ENCODE measurements around the gene P4HB.

P4HB gene

DNA sequence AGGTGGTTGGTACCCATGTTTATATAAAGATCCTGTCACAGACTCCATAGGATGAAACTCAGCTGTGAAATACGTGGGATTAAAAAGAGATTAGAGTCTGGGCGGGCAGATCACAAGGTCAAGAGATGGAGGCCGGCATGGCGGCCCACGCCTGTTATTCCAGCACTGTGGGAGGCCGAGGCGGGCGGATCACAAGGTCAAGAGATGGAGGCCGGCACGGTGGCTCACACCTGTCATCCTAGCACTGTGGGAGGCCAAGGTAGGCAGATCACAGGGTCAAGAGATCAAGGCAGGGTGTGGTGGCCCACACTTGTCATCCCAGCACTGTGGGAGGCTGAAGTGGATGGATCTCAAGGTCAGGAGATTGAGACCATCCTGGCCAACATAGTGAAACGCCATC is 35.1 kb upstream of the P4HB start:
- DNase-seq, result no peak

DNA sequence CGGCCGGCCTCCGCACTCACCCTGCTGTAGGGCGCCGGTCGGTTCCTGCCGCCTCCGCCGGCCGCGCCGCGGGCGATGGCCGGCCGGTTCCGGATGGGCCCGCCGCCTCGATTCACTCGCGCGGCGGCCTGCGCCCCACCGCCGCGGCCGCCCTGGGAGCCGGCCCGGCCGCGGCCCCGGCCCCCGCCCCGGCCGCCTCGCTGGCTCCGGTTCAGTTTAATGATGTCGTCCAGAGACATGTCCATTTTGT is 30.9 kb upstream of the P4HB start:
- DNase-seq, result no peak

DNA sequence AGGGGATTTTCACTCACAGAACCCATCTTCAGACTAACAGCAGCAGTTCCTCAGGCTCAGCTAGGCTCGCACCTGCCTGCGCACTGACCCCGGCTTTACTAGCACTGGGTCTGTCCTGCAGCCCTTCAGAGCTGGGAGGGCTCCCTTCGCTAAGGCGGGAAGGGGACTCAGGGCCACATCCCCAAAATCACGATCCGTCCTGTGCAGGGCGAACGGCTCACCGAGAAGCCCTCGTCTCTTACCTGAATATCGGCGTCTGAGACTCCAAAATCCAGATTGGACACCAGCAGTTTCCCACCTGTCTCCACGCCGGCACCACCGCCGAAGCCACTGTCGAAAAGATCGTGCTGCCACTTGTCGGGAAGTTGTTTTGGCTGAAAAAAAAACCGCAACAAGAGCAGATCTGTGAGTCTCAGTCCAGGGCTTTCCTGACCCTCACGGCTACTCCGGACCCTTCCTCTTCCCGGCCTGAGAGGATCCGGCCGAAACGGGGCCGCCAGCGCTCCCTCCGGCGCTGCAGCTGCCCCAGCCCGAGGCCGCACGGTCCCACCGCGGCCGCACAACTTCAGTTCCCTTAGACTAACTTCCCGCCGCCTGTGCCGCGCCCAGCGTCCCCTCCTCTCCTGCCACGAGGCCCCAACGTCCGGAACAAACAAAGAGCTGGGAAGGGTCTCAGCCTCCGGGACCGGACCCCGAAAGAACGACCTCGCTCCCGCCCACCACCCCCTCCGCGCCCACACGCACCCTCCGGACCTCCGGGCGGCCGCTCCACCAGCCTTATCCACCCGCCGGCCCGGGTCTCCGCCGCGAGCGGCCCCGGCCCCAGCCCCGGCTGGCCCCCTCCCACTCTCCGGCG is 30.3 kb upstream of the P4HB start:
- DNase-seq, result no peak

GRCh38 chr17:81889602-81890001 is 29.3 kb upstream of the P4HB start:
- DNase-seq, result no peak

DNA sequence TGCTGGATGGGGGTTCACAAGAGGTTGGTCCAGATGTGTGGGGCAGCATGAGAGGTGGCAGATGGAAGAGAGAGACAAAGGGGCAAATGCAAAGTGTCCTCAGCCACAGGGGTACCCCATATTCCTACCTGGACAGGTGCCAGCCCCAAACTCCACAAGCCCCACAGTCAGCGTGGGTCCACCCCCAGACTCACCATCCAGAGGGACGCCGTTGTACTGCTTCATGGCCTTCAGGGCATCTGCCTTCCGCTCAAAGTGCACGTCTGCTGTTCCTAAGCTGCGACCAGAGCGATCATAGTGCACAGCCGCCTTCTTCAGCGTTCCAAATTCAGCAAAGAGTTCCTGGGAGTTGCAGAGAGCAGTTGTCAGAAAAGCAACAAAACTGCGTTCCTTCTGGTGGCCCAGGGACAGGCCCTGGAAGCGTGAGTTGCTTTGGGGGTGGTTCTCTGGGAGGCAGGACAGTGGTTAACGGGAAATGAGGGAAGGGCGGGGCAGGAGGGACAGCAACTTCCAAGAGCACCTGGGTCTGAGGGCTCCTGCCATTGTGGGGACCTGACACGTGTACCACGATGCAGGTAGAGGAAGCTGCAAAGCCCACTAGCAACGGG is 28.8 kb upstream of the P4HB start:
- DNase-seq, result no peak

GRCh38 chr17:81888105-81888987 is 28.0 kb upstream of the P4HB start:
- no peak for DNase-seq

DNA sequence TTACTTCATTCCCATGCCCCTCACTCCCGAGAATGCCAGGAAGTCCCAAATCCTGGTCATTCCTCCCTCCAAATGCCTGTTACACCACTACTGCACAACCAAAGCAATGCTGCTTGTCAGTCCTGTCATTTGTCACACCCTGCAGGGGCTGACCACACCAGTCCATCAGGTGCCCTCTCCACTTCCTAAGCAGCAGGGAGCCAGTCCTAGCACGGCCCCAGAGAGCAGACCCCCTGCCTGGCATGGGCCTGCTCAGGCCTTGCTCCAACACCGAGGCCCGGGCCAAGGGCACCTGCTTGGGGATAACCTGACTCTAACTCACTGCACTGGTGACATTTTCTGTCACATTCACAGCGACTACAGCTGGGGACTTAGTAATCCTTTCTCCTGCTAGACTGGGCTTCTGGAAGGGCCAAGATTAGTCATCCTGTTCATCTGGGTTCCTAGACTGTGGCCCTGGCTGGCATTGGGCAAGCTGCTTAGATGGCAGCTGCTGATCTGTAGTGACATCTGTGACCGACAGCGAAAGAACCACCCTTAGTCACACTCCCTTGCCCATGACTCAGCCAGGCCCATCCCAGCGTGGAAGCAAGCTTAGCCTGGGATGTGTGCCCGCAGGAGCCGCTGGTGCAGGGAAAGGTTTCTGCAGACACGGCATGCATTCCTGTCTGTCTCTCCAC is 25.7 kb upstream of the P4HB start:
- no peak for DNase-seq

DNA sequence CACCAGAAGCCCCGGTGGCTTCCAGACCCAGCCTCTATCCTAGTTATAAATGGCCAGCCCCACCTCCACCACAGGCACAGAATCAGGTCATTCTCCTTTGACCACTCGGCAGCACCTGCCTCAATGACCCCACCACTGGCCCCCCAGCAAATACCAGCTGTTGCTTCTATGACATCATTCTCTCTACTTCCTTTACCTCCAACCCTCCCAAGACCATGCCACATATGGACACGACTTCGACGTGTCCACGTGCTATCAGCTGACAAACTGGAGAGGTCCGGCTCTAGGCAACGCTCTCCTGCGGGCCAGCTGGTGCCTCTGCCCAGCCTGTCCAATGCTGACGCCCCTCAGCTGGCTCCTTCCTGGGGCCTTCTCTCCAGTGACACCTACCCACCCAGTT is 25.1 kb upstream of the P4HB start:
- DNase-seq, result no peak

DNA sequence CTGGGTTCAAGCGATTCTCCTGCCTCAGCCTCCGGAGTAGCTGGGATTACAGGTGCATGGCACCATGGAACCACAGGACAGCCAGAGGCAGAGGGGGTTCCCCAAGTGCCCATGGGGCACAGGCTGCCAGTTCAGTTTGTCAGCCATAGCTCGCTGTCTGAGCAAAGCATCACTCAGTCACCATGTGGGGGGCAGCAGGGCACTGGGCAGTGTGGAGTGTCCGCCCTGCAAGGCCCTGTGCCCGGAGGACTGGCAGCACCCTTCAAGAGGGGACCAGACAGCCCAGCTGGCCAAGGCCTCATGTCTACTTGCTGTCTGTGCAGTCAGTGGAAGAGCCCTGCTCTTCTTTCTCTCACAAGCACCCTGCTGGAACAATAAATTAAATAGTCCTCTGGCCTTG is 24.6 kb upstream of the P4HB start:
- DNase-seq, result no peak

DNA sequence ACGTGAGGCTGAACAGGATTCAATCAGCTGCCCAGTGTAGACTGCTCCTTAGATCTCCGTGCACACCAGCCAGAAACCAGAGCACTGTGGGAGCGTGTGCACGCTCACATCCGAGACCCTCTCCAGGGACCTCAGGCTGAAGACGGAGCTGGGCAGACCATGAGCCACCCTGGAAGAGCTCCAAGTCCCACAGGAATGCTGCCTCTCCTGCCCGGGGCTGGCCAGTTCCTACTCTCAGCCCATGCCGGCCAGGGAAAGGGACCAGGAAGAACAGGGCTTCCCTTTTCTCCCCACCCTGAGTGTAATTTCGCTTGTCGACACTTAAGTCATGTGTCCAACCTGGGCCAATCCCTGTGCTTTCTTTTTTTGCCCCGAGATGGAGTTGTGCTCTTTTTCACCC is 24.2 kb upstream of the P4HB start:
- DNase-seq, result no peak

DNA sequence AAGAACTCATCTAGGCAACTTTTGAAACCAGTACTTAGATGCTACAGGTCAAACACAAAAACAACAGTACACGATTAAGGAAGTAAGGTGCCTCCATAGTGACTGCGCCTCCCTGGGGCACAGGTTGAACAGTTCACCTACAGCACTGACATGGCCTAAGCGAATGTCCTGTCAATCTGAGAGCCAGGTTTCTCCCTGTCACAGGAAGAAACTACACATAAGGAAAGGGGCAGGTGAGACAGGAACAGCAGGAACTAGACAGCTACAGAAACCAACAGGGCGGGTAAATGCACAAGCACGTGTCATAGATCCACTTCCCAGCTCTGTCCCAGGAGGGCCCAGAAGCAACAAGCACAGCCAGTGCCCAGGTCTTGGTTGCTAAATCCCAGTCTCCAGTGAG is 18.8 kb upstream of the P4HB start:
- DNase-seq, result no peak

GRCh38 chr17:81878294-81878693 is 18.0 kb upstream of the P4HB start:
- no peak for DNase-seq

- DNase-seq, result no peak
Measured at GRCh38 chr17:81877569-81877968, 17.2 kb upstream of the P4HB start.

- no peak for DNase-seq
Measured at GRCh38 chr17:81871387-81872230, 11.3 kb upstream of the P4HB start.

GRCh38 chr17:81870981-81871386 is 10.6 kb upstream of the P4HB start, which contains the start of gene ARHGDIA:
ARHGDIA (minus strand) TSS chr17:81871337; CDS start chr17:81869930, 1,407 bp downstream.
- DNase-seq, result peak; percentile 74

GRCh38 chr17:81870131-81870980 is 10.0 kb upstream of the P4HB start:
- DNase-seq, result no peak

GRCh38 chr17:81869221-81870130 is 9.1 kb upstream of the P4HB start:
- no peak for DNase-seq

- no peak for DNase-seq
Measured at GRCh38 chr17:81868674-81869220, 8.4 kb upstream of the P4HB start.

- DNase-seq, result no peak
Measured at GRCh38 chr17:81867991-81868673, 7.8 kb upstream of the P4HB start.

Measured in NCI-H1105 (cell line).